Fibroblast of skin of right quadriceps (primary cell): Measurements from ENCODE around the gene SECTM1.

Source experiments
- DNase-seq: peaks from one replicate; pipeline ENCODE4 v3.0.0-alpha.2; 2013

Gene SECTM1

GRCh38 chr17:82297714-82298537 lies 35.6 kb downstream of the SECTM1 start:
- DNase-seq, result peak; percentile 92

- peak; percentile 33 for DNase-seq
Measured at GRCh38 chr17:82297280-82297713, 36.3 kb downstream of the SECTM1 start.

GRCh38 chr17:82296511-82297279 lies 36.9 kb downstream of the SECTM1 start:
- no peak for DNase-seq

GRCh38 chr17:82295472-82295814 lies 38.1 kb downstream of the SECTM1 start:
- DNase-seq, result no peak

- DNase-seq, result no peak
Measured at GRCh38 chr17:82294064-82294773, 39.3 kb downstream of the SECTM1 start.

GRCh38 chr17:82292251-82293154 lies 41.1 kb downstream of the SECTM1 start:
- peak; percentile 98 for DNase-seq

- DNase-seq, result no peak
Measured at GRCh38 chr17:82291582-82292250, 41.9 kb downstream of the SECTM1 start.

GRCh38 chr17:82287868-82288801 lies 45.4 kb downstream of the SECTM1 start:
- DNase-seq, result peak; percentile 39

GRCh38 chr17:82287013-82287867 lies 46.3 kb downstream of the SECTM1 start:
- no peak for DNase-seq

- DNase-seq, result no peak
Measured at GRCh38 chr17:82285141-82285540, 48.4 kb downstream of the SECTM1 start.

GRCh38 chr17:82283208-82283749 lies 50.3 kb downstream of the SECTM1 start:
- DNase-seq, result peak; percentile 53

GRCh38 chr17:82282239-82283207 lies 51.0 kb downstream of the SECTM1 start:
- no peak for DNase-seq

- DNase-seq, result no peak
Measured at GRCh38 chr17:82281502-82282238, 51.9 kb downstream of the SECTM1 start.

- no peak for DNase-seq
Measured at GRCh38 chr17:82281076-82281475, 52.5 kb downstream of the SECTM1 start.

GRCh38 chr17:82280537-82280936 lies 53.0 kb downstream of the SECTM1 start:
- no peak for DNase-seq

- DNase-seq, result no peak
Measured at GRCh38 chr17:82278786-82279391, 54.7 kb downstream of the SECTM1 start.

- DNase-seq, result no peak
Measured at GRCh38 chr17:82278308-82278707, 55.3 kb downstream of the SECTM1 start.
